GM21526 (cell line): ENCODE results near the gene CCDC138.
A peak's percentile ranks its signal among the peaks of the same experiment; 100 is the strongest.
"Not testable (repeated sequence)": the region's sequence is repeated elsewhere in the genome, so short reads cannot be mapped to it uniquely, and the experiment has no call there.

Experiments
- ATAC-seq: cut with Tn5 transposase; IDR thresholded peaks from one replicate; pipeline ENCODE4 v1.9.1; 2021; ENCODE audit warnings: moderate library complexity; ENCODE audit not compliant: unreplicated experiment, low FRiP score

Gene CCDC138, protein sequence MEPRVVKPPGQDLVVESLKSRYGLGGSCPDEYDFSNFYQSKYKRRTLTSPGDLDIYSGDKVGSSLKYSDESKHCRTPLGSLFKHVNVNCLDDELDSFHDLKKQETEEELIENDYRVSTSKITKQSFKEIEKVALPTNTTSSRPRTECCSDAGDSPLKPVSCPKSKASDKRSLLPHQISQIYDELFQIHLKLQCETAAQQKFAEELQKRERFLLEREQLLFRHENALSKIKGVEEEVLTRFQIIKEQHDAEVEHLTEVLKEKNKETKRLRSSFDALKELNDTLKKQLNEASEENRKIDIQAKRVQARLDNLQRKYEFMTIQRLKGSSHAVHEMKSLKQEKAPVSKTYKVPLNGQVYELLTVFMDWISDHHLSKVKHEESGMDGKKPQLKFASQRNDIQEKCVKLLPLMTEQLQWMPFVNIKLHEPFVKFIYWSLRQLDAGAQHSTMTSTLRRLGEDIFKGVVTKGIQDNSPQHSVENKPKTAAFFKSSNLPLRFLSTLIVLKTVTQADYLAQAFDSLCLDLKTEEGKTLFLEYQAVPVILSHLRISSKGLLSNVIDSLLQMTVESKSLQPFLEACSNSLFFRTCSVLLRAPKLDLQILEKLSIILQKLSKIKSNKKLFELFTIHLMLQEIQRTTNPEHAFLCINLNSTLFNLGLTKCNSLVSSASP

GRCh38 chr2:108786354-108787215 lies at the start of gene CCDC138:
Gene CCDC138 (plus strand): TSS chr2:108786771. CDS start chr2:108786823, 52 bp downstream.
- peak; percentile 93 for ATAC-seq

GRCh38 chr2:108757973-108758372 lies 28.6 kb upstream of the CCDC138 start:
- ATAC-seq = not testable (repeated sequence)

DNA sequence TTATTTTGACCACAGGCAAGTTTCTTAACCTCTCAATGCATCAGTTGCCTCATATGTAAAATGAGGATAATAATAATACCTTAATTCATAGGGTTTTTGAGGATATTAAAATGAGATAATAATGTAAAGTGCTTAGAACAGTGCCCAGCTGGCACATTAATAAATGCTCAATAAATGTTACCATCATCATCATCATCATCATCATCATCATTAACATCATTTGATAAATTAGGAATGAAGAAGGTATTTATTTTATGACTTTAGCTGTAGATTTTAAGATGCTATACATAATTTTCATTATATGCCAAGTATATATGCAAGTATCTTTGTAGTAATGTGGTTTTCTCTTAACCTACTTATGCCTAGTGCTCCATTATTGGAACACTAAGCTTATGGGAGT lies 24.0 kb upstream of the CCDC138 start:
- ATAC-seq = not testable (repeated sequence)

DNA sequence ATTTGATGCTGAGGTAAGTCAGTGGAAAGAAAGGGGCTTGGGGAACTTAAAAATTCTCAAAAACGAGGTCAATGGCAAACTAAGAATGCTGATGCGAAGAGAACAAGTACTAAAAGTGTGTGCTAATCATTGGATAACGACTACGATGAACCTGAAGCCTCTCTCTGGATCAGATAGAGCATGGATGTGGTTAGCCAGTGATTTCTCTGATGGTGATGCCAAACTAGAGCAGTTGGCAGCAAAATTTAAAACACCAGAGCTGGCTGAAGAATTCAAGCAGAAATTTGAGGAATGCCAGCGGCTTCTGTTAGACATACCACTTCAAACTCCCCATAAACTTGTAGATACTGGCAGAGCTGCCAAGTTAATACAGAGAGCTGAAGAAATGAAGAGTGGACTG lies 19.9 kb upstream of the CCDC138 start:
- ATAC-seq = not testable (repeated sequence)

GRCh38 chr2:108767859-108768258 lies 18.7 kb upstream of the CCDC138 start:
- not testable (repeated sequence) for ATAC-seq

DNA sequence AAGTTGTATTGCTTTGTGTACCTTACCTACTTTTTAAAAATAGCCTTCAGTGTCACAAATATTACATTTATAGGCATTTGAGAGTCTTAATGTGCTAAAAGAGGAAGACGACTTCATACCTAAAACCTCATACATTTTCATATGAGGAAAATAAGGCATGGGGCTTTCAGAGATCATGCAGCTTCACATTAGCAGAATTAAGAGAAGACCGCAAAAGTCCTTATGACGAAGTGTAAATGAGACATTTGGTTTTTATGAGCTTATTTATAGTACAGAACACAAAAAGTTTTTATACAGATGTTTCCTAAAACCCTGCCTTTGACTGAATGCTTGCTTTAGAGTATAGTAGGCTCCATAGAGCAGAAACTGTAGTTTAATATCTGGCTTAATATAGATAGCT lies 10.1 kb upstream of the CCDC138 start:
- peak; percentile 62 for ATAC-seq

DNA sequence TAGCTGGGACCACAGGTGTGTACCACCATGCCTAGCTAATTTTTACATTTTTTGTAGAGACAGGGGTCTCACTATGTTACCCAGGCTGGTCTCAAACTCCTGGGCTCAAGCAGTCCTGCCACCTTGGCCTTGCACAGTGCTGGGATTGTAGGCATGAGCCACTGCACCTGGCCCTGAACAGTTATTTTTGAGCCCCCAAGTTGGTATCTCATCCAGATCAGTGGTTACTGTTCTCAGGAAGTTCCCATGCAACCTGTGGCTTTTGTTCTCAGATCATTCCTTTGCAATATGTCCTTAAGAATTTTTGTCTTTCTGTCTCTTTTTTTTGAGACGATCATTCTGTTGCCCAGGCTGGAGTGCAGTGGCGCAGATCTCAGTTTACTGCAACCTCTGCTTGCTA lies 7.7 kb upstream of the CCDC138 start:
- ATAC-seq = no peak

DNA sequence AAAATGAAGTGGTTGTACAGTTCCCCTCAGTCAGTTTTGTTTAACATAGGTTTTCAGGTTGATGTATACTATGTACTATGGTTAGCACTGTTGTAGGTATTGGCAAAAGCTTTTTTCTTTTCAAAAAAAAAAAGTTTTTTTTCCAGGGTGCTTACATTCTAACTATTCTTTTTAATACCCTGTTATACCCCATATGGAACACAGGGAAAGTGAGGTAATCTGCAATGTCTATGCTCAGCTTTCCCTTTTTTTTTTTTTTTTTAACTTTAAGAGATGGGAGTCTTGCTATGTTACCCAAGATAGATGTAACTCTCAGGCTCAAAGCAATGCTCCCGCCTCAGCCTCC lies 590 bp upstream of the CCDC138 start:
- peak; percentile 3 for ATAC-seq

GRCh38 chr2:108787216-108787541 lies 608 bp downstream of the CCDC138 start:
- ATAC-seq = no peak

GRCh38 chr2:108803045-108803736 lies 16.6 kb downstream of the CCDC138 start:
- ATAC-seq = no peak

GRCh38 chr2:108805032-108805431 lies 18.5 kb downstream of the CCDC138 start:
- no peak for ATAC-seq

DNA sequence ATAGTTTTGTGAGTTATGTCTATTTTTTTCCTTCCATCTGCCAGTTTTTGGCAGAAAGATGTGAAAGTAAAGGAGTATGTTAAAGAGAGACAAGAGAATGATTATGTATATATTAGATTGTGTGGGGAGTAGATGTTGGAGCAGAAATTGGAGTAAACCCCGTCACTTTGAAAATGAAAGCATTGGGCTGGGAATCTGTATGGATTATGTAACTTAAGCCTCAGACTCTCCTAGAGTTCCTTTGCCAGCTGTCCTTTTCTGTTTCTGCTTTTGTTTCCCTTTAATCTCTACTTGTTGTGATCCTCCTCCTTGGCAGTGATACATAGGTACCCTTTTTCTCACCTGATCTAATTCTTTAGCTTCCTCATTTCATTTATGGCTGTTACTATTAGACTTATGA lies 19.2 kb downstream of the CCDC138 start:
- ATAC-seq = no peak

DNA sequence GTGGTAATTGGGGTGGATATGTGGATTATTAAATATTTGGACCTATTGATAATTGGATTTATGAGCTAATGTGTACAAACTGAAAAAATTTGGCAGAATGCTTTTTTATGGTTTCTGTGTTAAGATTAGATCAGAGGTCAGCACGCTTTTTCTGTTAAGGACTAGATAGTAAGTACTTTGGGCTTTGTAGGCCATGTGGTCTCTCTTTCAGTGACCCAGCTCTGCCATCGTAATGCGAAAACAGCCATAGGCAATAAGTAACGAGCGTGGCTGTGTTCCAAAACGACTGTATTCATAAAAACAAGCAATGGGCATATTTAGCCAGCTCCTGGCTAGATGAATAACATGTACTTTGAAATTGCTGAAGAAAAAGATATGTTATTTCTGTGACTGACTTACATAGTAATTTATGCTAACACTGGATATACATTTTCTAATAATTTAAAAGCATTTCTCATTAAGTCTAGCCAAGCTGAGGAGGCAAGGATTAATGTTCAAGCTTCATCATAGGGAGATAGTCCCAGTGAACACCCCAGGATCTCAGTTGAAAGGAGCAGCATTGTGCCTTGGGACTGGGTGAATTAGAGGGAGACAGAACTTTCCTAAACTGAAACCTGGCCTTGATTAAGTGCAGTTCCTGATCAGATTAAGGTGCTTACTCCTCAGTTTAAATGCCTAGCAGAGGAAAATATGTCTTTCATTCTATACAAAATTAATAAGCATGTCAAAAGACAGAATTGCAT lies 20.0 kb downstream of the CCDC138 start:
- no peak for ATAC-seq

DNA sequence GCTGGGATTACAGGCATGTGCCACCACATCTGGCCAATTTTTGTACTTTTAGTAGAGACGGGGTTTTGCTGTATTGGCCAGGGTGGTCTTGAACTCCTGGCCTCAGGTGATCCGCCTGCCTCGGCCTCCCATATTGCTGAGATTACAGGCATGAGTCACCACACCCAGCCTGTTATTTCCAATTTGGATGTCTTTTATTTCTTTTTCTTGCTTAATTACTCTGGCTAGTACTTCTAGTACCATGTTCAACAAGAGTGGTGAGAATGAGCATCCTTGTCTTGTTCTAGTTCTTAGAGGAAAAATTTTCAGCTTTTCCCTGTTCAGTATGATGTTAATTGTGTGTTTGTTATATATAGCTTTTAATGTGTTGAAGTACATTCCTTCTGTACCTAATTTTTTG lies 23.4 kb downstream of the CCDC138 start:
- no peak for ATAC-seq

DNA sequence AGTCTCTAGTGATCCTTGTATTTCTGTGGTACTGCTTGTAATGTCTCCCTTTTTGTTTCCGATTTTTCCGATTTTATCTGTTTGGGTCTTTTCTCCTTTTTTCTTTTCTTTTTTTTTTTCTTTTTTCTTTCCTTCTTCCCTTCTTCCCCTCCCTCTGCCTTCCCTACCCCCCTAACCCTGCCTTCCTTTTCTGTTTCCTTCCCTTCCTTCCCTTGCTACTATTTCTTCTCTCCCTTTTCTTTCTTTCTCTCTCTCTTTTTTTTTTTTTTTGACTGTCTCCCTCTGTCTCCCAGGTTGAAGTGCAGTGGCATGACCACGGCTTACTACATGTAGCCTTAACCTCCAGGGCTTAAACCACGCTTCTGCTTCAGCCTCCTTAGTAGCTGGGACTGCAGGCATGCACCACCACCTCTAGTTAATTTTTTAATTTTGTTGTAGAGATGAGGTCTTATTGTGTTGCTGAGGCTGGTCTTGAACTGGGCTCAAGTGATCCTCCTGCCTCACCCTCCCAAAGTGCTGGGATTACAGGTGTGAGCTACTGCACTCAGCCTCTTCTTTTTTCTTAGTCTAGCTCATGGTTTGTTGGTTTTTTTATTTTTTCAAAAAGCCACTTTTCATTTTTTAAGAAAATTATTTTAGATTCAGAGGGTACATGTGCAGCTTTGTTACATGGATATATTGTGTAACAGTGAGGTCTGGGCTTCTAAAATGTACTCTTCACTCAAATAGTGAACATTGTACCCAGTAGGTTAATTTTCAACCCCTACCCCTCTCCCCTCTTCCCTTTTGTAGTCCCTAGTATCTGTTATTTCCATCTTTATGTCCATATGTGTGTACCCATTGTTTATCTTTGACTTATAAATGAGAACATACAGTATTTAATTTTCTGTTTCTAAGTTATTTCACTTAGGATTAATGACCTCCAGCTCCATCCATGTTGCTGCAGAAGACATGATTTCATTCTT lies 24.7 kb downstream of the CCDC138 start:
- ATAC-seq = no peak

DNA sequence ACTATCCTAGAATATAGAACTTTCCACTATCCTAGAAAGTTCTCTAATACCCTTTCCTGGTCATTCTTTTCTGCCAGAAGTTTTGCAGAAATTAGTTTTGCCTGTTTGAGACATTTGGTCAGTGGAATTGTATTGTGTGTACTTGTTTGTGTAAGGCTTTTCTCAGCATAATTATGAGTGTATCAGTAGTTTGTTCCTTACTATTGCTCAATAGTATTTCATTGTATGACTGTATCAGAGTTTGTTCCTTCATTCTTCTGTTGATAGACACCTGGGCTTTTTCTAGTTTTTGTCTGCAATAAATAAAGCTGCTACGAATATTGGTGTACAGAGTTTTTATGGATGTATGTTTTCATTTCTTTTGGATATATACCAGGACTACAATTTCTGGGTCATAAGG lies 27.2 kb downstream of the CCDC138 start:
- no peak for ATAC-seq

DNA sequence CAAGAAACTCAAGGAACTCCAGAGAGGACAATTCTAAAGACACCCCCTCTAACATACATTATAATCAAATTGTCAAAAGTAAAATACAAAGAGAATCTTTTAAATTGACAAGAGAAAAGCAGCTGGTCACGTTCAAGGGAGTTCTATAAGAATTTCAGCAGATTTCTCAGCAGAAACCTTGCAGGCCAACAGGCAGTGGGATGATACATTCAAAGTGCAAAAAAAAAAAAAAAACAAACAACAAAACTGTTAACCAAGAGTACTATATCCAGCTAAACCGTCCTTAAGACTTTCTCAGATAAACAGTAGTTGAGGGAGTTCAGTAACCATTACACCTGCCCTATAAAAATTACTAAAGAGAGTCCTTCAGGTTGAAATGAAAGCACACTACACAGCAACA lies 33.9 kb downstream of the CCDC138 start:
- no peak for ATAC-seq

DNA sequence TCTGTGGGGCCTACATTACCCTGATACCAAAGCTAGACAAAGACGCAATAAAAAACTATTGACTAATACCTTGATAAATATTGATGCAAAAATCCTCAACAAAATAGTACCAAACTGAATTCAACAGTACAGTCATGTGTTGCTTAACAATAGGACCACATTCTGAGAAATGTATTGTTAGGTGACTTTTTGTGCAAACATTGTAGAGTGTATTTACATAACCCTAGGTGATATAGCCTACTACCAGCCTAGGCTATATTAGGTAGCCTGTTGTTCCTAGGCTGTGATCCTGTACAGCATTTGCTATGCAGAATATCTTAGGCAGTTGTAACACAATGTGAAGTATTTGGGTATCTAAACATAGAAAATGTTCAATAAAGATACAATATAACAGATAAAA lies 36.7 kb downstream of the CCDC138 start:
- no peak for ATAC-seq
